GM13976 (cell line): ENCODE results near the gene H1-8.

ENCODE experiments used
- DNase-seq: peaks from one replicate; pipeline ENCODE4 v3.0.0; 2012; ENCODE audit warnings: low spot score
- in situ Hi-C: fragments of 300-500 bp; cut with MboI; formaldehyde crosslinking; loops from one replicate; pipeline ENCODE4 v1.12.0; 2022; ENCODE audit warnings: low sequenced_read_pairs, mixed read lengths, inconsistent platforms; ENCODE audit not compliant: unreplicated experiment
- TF ChIP-seq, protein P1 (sequence below): IDR thresholded peaks from 2 replicates; pipeline ENCODE4 v1.5.1; 2012; ENCODE audit warnings: borderline replicate concordance, mild to moderate bottlenecking; ENCODE audit not compliant: insufficient read depth; ENCODE audit errors: extremely low read depth, missing control alignments, control extremely low read depth

H1-8 gene

DNA sequence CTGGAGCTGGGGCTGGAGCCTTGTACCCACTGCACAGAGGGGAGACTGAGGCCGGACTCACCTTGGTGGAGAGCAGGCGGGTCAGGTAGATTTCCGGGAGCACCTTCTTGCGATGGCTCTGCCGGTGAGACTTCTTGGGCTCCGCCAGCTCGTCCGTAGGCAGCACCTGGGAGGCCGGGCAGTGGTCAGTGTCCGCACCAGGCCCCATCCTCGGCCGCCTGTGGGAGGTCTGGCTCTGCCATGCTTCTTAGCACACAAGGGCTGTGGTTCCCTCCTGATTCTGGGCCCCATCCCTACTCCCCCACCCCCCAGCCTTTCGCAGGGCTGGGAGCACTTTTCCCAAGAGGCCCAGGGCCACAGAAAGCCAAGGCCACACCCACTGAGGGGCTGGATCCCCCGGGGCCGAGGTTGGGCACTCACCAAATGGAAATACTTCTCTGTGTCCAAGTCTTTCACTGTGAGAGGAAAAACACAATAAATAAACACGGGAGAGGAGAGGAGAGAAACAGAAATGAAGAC, 17.4 kb downstream of the H1-8 start:
- TF ChIP-seq, protein P1, sequence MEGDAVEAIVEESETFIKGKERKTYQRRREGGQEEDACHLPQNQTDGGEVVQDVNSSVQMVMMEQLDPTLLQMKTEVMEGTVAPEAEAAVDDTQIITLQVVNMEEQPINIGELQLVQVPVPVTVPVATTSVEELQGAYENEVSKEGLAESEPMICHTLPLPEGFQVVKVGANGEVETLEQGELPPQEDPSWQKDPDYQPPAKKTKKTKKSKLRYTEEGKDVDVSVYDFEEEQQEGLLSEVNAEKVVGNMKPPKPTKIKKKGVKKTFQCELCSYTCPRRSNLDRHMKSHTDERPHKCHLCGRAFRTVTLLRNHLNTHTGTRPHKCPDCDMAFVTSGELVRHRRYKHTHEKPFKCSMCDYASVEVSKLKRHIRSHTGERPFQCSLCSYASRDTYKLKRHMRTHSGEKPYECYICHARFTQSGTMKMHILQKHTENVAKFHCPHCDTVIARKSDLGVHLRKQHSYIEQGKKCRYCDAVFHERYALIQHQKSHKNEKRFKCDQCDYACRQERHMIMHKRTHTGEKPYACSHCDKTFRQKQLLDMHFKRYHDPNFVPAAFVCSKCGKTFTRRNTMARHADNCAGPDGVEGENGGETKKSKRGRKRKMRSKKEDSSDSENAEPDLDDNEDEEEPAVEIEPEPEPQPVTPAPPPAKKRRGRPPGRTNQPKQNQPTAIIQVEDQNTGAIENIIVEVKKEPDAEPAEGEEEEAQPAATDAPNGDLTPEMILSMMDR = no peak
- in situ Hi-C loops = no loop called here
- no peak for DNase-seq

DNA sequence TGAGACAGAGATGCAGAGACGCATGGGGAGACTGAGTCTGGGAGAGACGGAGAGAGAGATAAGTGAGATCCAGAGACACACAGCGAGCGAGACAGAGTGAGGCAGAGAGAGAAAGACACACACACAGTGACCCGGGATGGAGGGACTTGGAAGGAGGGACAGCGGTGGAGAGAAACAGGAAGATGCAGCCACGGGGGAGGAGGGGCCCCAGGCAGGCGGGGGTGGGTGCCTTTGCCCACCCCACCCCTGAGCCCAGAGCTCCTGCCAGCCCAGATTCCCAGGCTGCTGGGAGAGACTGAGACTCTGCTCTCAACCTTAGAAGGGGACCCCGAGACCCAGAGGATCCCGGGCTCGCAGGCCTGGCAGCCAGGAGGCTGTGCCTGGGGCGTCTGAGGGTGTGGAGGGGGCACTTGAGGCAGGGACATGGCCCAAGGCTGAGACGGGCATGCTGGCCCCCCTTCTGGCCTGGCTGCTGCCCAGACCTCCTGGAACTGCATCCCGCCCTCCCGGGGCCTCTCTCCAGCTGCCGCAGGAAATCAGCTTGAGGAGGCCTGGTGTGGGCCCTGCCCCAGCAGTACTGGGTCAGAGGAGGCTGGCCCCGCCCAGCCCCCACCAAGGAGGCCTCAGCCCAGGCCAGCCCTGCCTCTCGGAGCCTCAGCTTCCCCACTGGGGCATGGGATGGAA, 18.1 kb downstream of the H1-8 start:
- in situ Hi-C loops = no loop called here
- no peak for DNase-seq
- TF ChIP-seq, protein P1 = no peak

DNA sequence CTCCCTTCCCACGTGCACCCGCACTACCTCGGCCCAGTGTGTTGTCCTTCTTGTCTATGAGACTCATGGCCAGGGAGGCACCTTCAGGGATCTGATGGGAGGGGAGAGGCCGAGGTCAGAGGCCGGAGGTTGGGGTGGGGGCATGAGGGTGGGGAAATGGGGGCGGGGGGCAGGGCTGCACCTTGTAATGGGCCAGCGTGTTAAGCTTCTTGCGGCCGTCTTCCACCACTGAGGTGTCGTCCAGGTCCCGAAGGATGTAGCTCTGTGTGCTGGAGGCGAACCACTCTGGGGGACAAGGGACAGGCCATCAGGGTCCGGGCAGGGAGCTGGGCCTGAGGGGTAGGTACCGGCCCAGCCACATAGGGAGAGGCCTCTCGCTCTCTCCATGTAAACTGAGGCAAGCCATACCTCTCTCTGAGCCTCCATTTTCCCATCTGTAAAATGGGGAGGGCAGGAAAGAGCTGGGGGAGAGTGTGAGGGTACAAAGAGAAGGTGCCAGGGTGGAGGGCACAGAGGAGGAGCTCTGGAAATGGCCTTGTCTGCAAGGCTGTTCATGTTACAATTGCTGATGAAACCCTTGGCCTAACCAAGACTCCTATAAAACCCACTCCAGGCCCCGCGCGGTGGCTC, 18.8 kb downstream of the H1-8 start:
- no peak for DNase-seq
- TF ChIP-seq, protein P1 = no peak
- in situ Hi-C loops = no loop called here

DNA sequence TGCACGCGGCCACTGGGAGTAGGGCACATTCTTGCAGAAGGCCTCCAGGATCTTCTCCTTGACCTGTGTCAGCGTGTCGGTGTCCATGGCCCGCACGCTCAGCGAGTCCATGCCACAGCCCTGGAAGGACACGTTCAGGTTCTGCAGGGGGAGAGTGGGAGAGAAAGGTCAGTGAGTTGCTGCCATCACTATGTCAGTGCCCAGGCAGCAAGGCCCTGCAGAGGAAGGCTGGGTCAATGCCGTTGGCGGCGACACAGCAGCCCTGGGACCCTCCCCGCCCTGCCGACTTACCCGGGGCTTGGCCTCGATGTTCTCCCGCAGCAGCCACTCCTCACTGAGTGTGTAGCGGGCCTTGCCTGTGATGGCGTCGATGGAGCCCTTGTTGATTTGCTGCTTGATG, 19.8 kb downstream of the H1-8 start:
- in situ Hi-C loops = no loop called here
- DNase-seq = no peak
- TF ChIP-seq, protein P1 = no peak

DNA sequence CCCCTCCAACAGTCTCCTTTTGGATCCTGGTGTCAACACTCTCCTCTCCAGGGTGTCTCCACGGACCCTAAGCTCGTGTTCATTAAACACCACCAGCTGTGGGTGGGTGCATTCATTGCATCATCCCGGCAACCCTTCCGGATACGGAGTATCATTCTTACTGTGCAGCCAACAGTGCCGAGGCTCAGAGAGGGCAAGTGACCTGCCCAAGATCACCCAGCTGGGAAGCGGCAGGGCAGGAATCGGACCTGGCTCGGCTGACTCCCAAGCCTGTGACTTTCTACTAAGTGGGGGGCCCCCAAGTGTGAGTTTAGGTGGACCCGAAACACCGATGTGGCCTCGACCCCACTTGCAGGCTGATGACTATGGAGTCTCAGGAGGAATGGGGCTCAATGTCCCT, 20.4 kb downstream of the H1-8 start:
- DNase-seq = no peak
- in situ Hi-C loops = no loop called here
- TF ChIP-seq, protein P1 = no peak

DNA sequence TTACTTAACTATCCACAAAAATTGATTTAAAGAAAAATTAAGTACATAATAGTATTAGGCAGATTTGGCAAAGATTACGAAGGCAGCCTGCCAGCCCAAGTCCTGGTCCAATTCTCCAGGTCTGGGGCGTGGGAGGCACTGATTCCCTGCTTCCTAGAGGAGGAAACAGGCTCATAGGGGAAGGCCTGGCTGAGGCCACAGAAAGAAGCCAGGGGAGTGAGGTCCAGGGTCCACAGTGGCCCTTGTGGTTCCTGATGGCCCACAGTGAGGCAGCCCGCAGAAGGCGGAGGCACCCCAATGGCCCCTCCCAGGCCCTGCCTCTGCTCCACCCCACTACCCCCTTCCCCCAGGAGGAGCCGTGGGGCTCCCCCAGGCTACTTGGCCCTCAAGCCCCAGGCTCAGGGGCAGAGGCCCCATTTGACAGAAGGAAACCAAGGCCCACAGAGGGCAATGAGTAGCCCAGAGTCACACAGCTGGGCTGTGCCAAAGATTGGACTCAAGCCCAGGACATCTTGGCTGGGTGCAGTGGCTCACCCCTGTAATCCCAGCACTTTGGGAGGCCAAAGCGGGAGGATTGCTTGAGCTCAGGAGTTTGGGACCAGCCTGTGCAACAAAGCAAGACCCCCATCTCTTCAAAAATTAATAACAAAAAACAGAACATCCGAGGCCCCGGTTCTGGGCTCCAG, 21.0 kb downstream of the H1-8 start:
- no peak for DNase-seq
- TF ChIP-seq, protein P1 = no peak
- in situ Hi-C loops = no loop called here
